CD14-positive monocyte (primary cell): ENCODE measurements around the gene EEF1AKMT3. TPM values are rescaled to one million over a fixed set of nuclear protein-coding genes. Genes with fewer than 3 reads are reported as not detected.

ENCODE experiments used
- DNase-seq, 3 donors: peaks; one replicate each; pipeline ENCODE4 v3.0.0-alpha.2; 2011 to 2022
- H2AFZ ChIP-seq: 2 replicates; pipeline ENCODE4 v1.6.0; 2012; ENCODE audit warnings: mild to moderate bottlenecking, low read depth, low read length, inconsistent platforms; ENCODE audit not compliant: insufficient read depth, poor library complexity, severe bottlenecking
- H3K27ac ChIP-seq, 2 donors: 1 replicate in 1 of 2; 2 replicates in 1 of 2; pipeline ENCODE4 v1.5.1; 2012 to 2013; ENCODE audit warnings: low read length in 2 of 2, control low read depth in 1 of 2, inconsistent platforms in 1 of 2, low read depth in 1 of 2, mild to moderate bottlenecking in 1 of 2
- H3K27me3 ChIP-seq, 2 donors: one replicate each; pipeline versions ENCODE4 v1.6.0 to v1.6.1; 2011 to 2013; ENCODE audit warnings: low read length in 2 of 2; ENCODE audit not compliant: control insufficient read depth in 2 of 2, insufficient read depth in 2 of 2
- H3K36me3 ChIP-seq, 2 donors: replicated peaks in 1 of 2; 1 replicate in 1 of 2; 2 replicates in 1 of 2; pipeline versions ENCODE4 v1.5.1 to v1.6.1; 2012 to 2013; ENCODE audit warnings: low read length in 2 of 2, control low read depth in 1 of 2, inconsistent platforms in 1 of 2, mild to moderate bottlenecking in 1 of 2; ENCODE audit not compliant: insufficient read depth in 2 of 2, control insufficient read depth in 1 of 2
- H3K4me1 ChIP-seq, 2 donors: 1 replicate in 1 of 2; 2 replicates in 1 of 2; pipeline versions ENCODE4 v1.5.1 to v1.6.1; 2012 to 2013; ENCODE audit warnings: low read length in 2 of 2, control low read depth in 1 of 2, inconsistent platforms in 1 of 2, mild to moderate bottlenecking in 1 of 2, moderate library complexity in 1 of 2; ENCODE audit not compliant: insufficient read depth in 2 of 2, control insufficient read depth in 1 of 2
- H3K4me2 ChIP-seq: replicated peaks from 2 replicates; pipeline ENCODE3; 2012; ENCODE audit warnings: low read length, moderate library complexity, mild to moderate bottlenecking; ENCODE audit not compliant: poor library complexity, severe bottlenecking; ENCODE audit errors: extremely low read depth
- H3K4me3 ChIP-seq, 3 experiments: fragments of 200-600 bp in 1 of 3; sonication (generic) in 1 of 3; replicated peaks in 1 of 3; 1 replicate in 2 of 3; 2 replicates in 1 of 3; pipeline ENCODE4 v1.5.1; 2011 to 2013; ENCODE audit warnings: low read length in 3 of 3, mild to moderate bottlenecking in 3 of 3, control low read depth in 2 of 3, low read depth in 2 of 3, inconsistent platforms in 1 of 3, moderate library complexity in 1 of 3
- H3K79me2 ChIP-seq: 2 replicates; pipeline ENCODE4 v1.6.0; 2012; ENCODE audit warnings: mild to moderate bottlenecking, control low read depth, inconsistent platforms, low read length, moderate library complexity; ENCODE audit not compliant: insufficient read depth
- H3K9ac ChIP-seq: 2 replicates; pipeline ENCODE4 v1.6.0; 2017; ENCODE audit warnings: low read length, mild to moderate bottlenecking; ENCODE audit not compliant: insufficient read depth, poor library complexity, severe bottlenecking
- H3K9me3 ChIP-seq, 2 donors: replicated peaks in 1 of 2; 1 replicate in 1 of 2; 2 replicates in 1 of 2; pipeline versions ENCODE4 v1.5.1 to v1.6.1; 2012 to 2013; ENCODE audit warnings: low read length in 2 of 2, control low read depth in 1 of 2; ENCODE audit not compliant: control insufficient read depth in 1 of 2, insufficient read depth in 1 of 2
- H4K20me1 ChIP-seq: 2 replicates; pipeline ENCODE4 v1.6.0; 2012; ENCODE audit warnings: mild to moderate bottlenecking, low read length, control low read depth, moderate library complexity; ENCODE audit not compliant: insufficient read depth
- H3K27ac Mint-ChIP-seq, 7 donors: one replicate each; pipeline ENCODE4 v1.8.0; 2020; ENCODE audit warnings: mild to moderate bottlenecking in 7 of 7, mixed read lengths in 7 of 7, moderate library complexity in 6 of 7, inconsistent platforms in 2 of 7
- H3K27me3 Mint-ChIP-seq, 3 donors: one replicate each; pipeline ENCODE4 v1.8.0; 2021 to 2022; ENCODE audit warnings: low read depth in 3 of 3, mild to moderate bottlenecking in 3 of 3, mixed read lengths in 3 of 3, moderate library complexity in 3 of 3, inconsistent platforms in 1 of 3
- H3K36me3 Mint-ChIP-seq, 2 donors: one replicate each; pipeline ENCODE4 v1.8.0; 2020; ENCODE audit warnings: mixed read lengths in 2 of 2, inconsistent platforms in 1 of 2, mild to moderate bottlenecking in 1 of 2
- H3K4me1 Mint-ChIP-seq: one replicate; pipeline ENCODE4 v1.8.0; 2020; ENCODE audit warnings: mild to moderate bottlenecking, mixed read lengths
- H3K4me3 Mint-ChIP-seq, 2 donors: one replicate each; pipeline ENCODE4 v1.8.0; 2020; ENCODE audit warnings: mild to moderate bottlenecking in 2 of 2, mixed read lengths in 2 of 2, moderate library complexity in 1 of 2
- H3K9me3 Mint-ChIP-seq, 7 donors: one replicate each; pipeline ENCODE4 v1.8.0; 2020 to 2022; ENCODE audit warnings: mixed read lengths in 7 of 7, mild to moderate bottlenecking in 6 of 7, moderate library complexity in 6 of 7, inconsistent platforms in 2 of 7
- WGBS: methylation state at CpG from one replicate; pipeline ENCODE4 v1.1.5; 2013; ENCODE audit warnings: missing lambda C conversion rate; ENCODE audit not compliant: insufficient coverage; 5-methylcytosine and 5-hydroxymethylcytosine counted together
- intact Hi-C, 2 donors: fragments of 100-400 bp; cut with micrococcal nuclease; formaldehyde crosslinking; loops; one replicate each; pipeline versions ENCODE4 v1.15.0 to v1.15.1; 2023
- polyA plus RNA-seq, 3 donors: library from polyadenylated mRNA; depleted of rRNA in 1 of 3; unstranded in 2 of 3; stranded (reverse) in 1 of 3; fragments of 300-500 nt in 2 of 3; fragments of >200 nt in 1 of 3; fragmentation: Illumina TruSeq in 2 of 3; gene quantifications; 1 replicate in 2 of 3; 2 replicates in 1 of 3; pipeline ENCODE4 v1.2.3, GENCODE V29; 2012 to 2021
- TF ChIP-seq, protein P1 (sequence below): fragments of 200-600 bp; IDR thresholded peaks from one replicate; pipeline ENCODE4 v1.8.0; 2022; ENCODE audit warnings: antibody characterized with exemption, mild to moderate bottlenecking

Gene EEF1AKMT3
- polyA plus RNA-seq, 3 donors: 3.4 to 4.2 (median 3.4) TPM

DNA sequence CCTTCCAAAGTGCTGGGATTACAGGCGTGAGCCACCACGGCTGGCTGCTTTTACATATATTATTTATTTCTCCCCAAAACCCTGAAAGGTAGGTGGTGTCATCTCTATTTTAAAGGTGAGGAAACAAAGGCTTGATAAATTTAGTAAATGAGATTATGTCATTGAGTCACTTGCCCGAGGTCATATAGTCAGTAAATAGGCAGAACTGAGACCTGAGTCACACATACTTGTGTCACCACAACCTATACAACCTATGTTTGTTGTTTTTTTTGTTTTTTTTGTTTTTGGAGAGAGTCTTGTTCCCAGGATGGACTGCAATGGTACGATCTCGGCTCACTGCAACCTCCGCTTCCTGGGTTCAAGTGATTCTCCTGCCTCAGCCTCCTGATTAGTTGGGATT is 22.9 kb downstream of the EEF1AKMT3 start:
- H3K9me3 ChIP-seq: no peaks in the 10 kb centered on the region
- Mint-ChIP-seq H3K27ac (no peak overlapping the region), H3K4me1 (peaks cover 8% of the 10 kb centered on the region), H3K27me3 (no peaks in the 10 kb centered on the region), H3K4me3 (no peak overlapping the region), H3K36me3 (peaks cover 65 to 78% of the 10 kb centered on the region in 2 donors), H3K9me3 (no peaks in the 10 kb centered on the region)
- no peaks in the 10 kb centered on the region for H4K20me1 ChIP-seq
- no peak overlapping the region for H3K4me3 ChIP-seq
- TF ChIP-seq, protein P1, sequence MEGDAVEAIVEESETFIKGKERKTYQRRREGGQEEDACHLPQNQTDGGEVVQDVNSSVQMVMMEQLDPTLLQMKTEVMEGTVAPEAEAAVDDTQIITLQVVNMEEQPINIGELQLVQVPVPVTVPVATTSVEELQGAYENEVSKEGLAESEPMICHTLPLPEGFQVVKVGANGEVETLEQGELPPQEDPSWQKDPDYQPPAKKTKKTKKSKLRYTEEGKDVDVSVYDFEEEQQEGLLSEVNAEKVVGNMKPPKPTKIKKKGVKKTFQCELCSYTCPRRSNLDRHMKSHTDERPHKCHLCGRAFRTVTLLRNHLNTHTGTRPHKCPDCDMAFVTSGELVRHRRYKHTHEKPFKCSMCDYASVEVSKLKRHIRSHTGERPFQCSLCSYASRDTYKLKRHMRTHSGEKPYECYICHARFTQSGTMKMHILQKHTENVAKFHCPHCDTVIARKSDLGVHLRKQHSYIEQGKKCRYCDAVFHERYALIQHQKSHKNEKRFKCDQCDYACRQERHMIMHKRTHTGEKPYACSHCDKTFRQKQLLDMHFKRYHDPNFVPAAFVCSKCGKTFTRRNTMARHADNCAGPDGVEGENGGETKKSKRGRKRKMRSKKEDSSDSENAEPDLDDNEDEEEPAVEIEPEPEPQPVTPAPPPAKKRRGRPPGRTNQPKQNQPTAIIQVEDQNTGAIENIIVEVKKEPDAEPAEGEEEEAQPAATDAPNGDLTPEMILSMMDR: no peak
- H2AFZ ChIP-seq: no peak overlapping the region
- H3K27me3 ChIP-seq: no peaks in the 10 kb centered on the region
- intact Hi-C loops: no loop called here
- WGBS: 97% methylated on average over 3 of the region's 6 CpGs
- H3K4me2 ChIP-seq: no peak overlapping the region
- H3K79me2 ChIP-seq: no peaks in the 10 kb centered on the region
- H3K9ac ChIP-seq: no peak overlapping the region
- DNase-seq: no peak
- no peak overlapping the region for H3K27ac ChIP-seq
- peaks cover 9 to 10% of the 10 kb centered on the region in 2 donors for H3K4me1 ChIP-seq
- peaks cover 72 to 86% of the 10 kb centered on the region in 2 donors for H3K36me3 ChIP-seq

DNA sequence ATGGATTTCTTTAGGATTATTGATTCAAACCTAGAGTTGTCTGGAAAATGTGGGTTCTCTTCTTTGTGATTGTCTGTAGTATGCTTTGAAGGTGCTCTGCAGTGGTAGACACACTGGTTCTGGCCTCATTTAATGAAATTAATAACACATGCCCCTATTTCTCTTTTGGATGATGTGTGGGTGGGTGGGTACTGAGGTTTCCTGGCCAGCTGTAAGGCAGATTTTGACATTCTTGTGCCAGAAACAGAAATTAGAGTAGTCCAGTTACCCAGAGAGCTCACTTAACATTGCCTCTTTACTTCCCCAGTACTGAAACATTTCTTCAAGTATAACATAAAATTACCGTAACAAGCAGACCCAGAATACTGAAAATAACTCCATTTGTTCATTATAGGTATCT is 24.6 kb downstream of the EEF1AKMT3 start:
- Mint-ChIP-seq H3K36me3 (peaks cover 67 to 79% of the 10 kb centered on the region in 2 donors), H3K27ac (peak overlapping the region in 2 of 7 donors; percentile 4 to 10), H3K4me3 (no peak overlapping the region), H3K9me3 (no peaks in the 10 kb centered on the region), H3K27me3 (no peaks in the 10 kb centered on the region), H3K4me1 (peaks cover 8% of the 10 kb centered on the region)
- H3K9ac ChIP-seq: no peak overlapping the region
- H4K20me1 ChIP-seq: no peaks in the 10 kb centered on the region
- H3K27me3 ChIP-seq: no peaks in the 10 kb centered on the region
- no peak for DNase-seq
- H2AFZ ChIP-seq: no peak overlapping the region
- no peak overlapping the region for H3K4me3 ChIP-seq
- H3K4me1 ChIP-seq: peaks cover 9 to 10% of the 10 kb centered on the region in 2 donors
- H3K79me2 ChIP-seq: no peaks in the 10 kb centered on the region
- no peak overlapping the region for H3K4me2 ChIP-seq
- H3K9me3 ChIP-seq: no peaks in the 10 kb centered on the region
- TF ChIP-seq, protein P1: no peak
- no peak overlapping the region for H3K27ac ChIP-seq
- intact Hi-C loops: no loop called here
- peaks cover 68 to 87% of the 10 kb centered on the region in 2 donors for H3K36me3 ChIP-seq
- WGBS: no CpG with 5 or more reads among the region's 1 CpG
